ENCODE data around the gene ITK.
"Not testable (repeated sequence)": the region's sequence is repeated elsewhere in the genome, so short reads cannot be mapped to it uniquely, and the experiment has no call there.

ITK gene

DNA sequence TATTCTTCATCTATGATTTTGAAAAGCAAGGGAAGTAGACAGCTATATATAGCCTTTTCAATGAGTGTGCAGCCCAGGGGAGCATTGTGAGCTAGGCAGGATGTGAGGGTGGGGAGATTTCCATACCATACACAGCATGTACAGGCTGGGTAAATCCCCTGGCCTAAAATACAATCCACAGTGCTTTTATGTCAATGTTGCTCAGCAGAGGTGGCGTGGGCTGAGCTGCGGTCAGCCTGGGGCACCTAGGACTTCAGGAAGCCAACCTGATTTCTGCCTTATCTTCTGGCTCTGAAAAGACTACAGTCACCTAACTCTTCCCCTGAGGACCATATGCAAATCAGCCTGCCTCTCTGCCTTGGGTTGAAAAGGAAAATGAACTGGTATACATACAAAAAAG is 8.2 kb upstream of the ITK start:
- DNase-seq: no peak

DNA sequence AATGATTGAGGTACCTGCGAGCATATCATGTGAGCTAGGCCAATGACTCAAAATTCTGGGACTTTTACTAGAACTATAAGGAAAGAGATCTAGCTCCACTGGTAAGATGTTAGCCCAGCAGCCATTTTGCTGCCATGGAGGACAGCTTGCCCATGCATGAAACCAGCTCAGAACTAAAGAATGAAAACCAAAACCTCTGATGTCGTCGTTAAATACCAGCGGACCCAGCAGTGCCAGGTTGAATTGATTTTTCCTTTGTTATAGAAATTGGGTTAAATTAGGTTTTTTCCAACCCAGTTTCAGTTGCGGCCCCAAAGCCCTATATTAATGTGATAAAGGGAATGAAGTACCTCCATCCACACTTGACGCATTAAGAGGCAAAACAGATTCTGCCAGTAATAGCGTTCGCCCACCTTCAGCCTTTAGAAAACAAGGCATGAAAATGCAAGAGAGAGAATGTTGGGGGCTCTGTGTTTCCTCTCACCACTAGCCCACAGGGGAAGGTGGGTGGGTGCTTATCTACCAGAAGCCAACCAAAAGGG is 5.5 kb upstream of the ITK start:
- no peak for DNase-seq

DNA sequence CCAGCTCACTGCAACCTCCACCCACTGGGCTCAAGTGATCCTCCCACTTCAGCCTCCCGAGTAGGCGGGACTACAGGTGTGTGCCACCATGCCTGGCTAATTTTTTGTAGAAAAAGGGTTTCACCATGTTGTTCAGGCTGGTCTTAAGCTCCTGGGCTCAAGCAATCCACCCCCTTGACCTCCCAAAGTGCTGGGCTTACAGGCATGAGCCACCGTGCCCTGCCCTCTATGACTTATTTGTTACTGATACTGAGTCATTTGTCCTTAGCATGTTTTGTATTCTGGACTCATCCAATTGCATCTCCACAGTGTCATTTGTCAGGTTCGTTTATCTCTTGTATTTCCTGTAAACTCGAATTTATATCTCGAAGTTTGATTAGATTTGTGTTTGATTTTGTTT is 2.7 kb upstream of the ITK start:
- DNase-seq: no peak

DNA sequence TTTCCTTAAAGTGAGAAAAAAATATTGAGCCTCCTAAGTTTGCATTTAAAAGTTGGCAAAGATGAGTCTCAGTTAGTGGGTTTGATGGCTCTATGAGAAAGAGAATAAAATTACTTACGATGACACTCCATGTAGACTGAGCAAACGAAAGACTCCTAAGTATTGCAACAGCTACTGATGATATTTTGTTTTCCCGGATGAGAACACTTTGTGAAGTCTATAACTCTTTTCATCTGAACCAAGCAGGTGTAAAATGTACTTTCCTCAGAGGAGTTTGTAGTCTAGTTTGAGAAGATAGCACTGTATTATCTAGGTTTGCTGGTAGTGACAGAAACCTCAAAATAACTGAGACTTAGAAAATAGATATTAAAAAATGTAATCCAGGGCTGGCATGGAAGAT is 1.7 kb upstream of the ITK start:
- no peak for DNase-seq

DNA sequence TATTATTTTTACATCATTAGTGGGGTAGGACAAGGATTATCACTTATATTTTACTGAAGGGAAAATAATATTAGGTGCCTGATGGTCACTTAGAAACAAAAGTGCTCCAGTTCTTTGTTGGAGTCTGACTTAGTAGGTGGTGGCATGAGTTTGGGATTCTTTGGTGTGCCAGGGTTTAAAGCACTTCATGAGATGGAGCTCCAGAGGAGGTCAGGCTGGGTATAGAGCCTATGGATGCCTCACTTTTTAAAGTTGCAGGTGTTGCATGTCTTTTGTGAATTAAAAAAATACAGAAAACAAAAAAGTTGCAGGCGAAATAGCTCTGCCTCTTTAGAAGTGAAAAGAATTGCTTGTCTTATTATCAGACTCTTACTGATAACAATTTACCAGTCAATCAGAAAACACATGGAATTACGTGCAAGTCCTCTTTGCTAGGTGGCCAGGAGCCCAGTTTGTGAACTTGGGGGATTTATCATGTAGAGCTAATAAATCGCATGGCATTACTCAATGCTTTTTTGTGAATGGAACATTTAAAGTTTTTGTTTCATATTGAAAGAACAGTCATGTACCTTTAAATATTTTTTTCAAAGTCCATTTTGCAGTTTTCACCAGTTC is 1.6 kb downstream of the ITK start:
- no peak for DNase-seq

DNA sequence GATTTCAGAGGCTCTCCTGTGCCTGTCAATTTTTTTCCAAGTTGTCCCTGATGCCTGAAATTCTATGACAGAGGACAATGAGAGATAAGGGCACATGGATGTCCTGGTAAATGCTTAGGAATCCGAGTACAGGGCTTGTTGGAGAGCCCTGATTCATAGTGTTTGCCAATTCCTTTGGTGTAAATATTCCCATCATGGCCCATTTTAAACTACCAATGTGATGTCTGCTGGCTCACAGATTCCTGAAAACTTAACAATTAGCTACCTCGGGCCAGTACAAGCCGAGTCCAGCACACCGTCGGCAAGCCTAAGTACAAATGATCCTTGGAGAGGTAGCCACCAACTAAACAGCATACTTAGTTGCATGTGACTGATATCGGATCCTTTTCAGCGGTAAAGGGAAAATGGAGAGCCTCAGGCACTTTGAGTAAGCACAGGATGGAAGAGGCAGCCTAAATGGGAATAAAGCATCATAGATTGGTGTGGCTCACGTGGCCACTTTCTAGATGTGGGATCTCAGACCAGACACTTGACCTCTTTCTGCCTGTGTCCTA is 3.6 kb downstream of the ITK start:
- DNase-seq: no peak

DNA sequence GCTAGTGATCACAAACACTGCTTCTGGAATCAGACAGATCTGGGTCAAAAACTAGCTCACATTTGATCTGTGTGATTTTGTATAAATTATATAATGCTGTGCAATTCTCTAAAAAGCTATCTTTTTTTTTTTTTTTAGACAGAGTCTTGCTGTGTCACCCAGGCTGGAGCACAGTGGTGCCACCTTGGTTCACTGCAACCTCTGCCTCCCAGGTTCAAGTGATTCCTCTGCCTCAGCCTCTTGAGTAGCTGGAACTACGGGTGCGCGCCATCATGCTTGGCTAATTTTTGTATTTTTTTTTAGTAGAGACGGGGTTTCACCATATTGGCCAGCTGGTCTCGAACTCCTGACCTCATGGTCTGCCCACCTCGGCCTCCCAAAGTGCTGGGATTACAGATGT is 4.5 kb downstream of the ITK start:
- not testable (repeated sequence) for DNase-seq

DNA sequence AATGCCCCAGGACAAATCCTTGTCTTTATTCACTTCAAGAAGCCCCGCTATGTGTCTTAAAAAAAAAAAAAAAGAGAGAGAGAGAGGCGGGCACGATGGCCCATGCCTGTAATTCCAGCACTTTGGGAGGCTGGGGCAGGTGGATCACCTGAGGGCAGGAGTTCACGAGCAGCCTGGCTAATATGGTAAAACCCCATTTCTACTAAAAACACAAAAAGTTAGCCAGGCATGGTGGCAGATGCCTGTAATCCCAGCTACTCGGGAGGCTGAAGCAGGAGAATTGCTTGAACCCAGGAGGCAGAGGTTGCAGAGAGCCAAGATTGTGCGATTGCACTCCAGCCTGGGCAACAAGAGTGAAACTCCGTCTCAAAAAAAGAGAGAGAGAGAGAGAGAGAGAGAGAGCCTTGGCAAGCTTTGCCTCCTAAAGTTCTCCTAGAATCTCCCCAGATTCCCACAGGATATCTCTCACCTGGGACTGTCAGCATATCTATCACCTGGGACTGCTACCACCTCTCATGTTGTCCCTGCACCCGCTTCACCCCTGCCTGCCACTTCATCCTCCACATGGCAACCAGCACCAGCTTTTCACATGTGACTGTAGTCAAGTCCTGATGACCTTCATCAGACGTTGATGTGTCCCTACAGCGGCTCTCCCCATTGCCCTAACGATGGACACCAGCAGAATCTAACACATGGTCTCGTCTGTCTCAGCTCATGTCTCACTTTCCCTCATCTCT is 5.8 kb downstream of the ITK start:
- DNase-seq: no peak

DNA sequence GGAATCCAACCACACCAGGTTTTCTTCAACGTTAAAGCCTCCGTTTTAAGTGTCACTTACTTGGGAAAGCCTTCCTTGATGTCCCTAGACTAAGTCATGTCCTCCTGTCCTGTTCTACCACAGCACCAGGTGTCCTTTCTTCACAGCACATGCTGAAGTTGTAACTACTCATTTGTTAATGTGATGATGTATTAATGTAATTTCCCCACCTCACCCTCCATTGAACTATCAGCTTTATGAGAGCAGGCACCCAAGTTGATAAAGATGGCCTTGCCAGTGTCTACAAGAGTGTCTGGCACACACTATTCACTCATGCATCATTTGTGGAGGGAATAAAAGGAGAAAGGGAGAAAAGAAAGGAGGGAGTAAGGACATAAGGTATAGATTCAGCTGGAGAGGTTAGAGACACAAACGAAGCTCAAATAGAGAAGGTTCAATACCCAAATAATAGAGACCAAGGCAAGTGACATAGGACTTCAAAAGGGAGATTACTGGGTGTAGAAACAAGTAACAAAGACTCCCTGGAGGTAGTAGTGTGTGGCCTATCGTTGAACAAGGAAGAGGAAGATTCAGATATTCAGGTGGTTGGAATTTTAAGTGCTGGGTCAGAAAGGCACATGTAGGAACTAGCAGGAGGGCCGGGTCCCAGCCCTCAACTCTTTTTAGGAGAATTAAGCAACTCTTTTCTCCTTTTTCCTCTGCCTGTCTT is 6.6 kb downstream of the ITK start:
- no peak for DNase-seq

DNA sequence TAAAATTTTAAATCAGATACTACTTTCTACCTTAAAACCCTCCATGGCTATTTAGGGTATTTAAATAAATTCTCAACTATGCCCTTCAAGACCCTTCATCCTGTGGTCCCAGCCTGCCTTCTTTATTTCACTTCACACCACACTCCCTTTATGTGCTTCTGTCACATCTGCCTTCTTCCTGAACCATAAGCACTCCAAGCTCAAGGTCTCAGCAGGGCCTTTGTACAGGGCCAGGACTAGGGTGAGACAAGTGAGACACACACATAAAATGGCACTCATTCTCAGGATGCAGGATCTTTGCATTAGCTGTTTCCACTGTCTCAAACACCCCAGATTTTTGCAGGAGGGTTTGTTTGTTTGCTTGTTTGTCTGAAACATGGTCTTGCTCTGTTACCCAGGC is 7.6 kb downstream of the ITK start:
- no peak for DNase-seq

DNA sequence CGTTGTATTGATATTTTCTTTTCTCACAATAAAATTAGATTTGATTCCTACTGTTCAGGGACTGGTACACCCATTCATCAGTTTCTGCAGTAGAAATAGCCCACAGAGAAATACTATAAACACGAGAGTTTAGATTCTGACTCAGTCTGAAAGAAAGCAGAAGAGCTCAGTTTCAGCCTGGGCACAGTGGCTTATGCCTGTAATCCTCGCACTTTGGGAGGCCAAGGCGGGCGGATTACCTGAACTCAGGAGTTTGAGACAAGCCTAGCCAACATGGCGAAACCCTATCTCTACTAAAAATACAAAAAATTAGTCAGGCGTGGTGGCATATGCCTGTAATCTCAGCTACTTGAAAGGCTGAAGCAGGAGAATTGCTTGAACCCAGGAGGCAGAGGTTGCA is 8.6 kb downstream of the ITK start:
- no peak for DNase-seq

DNA sequence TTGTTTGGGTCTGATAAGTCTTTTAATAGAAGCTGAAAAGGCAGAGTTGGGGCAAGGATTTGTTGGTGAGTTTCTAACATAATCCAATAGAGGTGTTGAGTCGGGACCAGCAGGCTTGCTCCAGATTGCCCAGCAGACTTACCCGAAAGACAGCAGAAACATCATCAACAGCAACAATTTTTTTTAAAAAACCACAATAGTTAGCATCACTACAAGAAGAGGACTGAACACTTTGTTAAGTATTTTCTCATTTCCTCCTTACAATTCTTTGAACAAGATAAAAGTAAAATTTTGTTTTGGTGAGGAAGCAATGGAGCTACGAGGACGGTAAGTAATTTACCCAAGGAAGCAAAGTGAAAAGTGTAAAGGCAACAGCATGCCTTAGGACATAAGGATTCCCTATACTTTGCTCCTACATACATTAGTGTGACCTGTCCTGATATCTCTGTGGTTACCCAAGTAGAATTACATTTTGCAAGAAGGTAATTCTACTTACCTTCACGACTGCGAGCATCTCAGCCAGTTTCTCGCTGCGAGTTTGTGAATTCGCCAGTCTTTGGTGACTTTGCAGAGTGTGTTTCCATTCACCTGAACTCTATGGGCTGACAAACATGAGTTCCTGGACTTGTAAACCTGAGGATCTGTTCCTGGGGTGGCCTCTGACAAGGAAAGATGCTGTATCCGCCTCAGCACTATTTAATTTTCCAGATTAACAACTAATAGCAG is 13.2 kb downstream of the ITK start:
- no peak for DNase-seq

DNA sequence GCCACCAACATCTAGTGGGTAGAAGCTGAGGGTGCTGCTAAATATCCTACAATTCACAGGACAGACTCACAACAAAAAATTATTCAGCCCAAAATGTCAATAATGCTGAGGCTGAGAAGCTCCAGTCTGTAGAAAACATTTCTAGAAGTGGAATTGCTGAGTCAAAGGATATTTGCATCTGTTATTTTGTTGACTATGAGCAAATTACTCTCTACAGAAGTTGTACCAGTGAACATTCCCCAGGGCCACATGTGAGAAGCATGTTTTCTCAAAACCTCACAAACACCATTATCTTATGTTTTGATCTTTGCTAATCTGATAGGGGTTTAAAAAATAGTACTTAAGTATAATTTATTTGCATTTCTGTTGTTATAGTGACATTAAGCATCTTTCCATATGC is 15.4 kb downstream of the ITK start:
- DNase-seq: no peak

DNA sequence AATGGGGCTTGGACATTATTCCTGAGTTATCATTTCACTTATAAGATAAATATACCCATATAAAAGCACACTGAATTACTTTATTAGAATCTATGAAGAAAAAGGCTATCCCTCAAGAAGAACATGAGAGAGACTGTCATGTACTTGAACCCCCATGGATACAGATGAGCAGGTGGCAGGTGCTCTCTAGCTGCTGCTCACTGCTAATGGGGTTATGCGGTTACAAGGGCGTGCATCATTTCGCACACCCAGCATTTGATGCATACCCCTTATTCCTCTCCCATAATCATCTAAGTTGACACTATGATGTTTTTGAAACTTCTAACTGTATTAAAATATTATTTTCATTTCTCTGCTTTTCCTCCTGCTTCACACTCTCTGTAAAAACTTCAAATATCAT is 16.4 kb downstream of the ITK start:
- DNase-seq: no peak

DNA sequence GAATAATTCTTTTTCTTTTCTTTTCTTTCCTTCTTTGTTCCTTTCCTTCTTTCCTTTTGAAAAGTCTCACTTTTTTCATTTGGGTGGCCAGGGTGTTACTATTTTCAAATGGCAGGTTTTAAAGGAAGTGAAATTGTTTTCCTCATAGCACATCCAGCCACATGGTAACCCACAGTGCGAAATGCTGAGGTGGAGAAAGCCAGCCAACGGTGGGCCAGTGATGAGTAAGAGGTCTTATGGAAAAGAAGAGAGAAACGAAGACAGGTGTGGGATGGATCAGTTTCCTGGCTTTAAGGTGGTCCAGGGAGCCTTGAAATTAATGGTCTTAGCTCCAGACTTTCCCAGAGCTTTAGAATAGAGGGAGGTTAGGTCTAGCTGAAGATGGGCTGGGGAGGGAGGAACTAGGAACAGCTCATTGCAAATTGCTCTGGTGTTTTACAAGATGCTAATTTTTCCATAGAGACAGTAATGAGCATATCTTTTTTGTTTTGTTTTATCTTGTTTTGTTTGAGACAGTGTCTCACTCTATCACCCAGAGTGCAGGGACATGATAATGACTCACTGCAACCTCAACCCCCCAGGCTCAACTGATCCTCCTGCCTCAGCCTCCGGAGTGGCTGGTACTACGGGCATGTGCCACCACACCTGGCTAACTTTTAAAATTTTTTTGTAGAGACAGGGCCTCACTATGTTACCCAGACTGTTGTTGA is 17.8 kb downstream of the ITK start:
- no peak for DNase-seq

DNA sequence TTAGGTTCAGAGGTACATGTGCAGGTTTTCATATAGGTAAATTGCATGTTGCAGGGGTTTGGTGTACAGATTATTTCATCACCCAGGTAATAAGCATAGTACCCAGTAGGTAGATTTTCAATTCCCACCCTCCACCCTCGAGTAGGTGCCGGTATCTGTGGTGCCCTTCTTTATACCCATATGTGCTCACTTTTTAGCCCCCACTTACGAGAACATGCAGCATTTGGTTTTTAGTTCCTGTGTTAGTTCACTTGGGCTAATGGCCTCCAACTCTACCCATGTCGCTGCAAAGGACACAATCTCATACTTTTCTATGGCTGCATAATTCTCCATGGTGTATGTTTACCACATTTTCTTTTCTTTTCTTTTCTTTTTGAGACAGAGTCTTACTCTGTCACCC is 21.2 kb downstream of the ITK start:
- no peak for DNase-seq

DNA sequence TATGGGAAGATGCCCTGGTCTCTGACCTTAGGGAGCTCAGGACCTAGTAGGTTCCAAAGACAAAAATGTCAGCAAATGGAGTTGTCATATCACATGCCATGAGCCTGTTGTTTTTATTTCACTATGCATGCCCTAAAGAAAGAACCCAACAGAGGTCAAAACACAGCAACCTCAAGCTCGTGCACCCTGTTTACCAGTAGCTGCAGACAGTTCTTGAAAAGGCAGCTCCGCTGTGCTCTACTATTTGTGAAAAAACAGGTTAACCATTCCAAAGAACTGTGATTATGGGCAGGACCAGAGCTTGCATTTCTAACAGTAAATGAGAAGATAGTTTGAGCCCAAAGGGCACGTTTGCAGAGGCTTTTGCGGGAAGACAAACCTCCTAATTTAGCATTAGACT is 22.8 kb downstream of the ITK start:
- DNase-seq: no peak

DNA sequence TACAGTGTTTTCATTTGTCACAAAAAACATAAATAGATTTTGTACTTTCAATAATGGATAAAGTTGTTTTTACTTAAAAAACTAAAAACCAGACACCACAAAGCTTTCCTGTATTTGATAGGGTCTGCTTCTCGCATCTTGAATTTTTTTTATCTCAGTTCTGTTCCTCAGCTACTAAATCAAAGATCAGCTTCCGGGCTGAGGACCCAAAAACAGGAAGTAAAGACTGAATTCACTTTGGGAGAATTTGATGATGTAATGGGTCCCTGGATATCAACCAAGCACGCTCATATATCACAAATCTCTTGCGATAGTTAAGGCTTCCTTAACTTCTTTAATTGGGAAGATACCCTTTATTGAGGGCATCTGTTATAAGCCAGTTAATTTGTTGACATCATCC is 24.1 kb downstream of the ITK start:
- DNase-seq: no peak

DNA sequence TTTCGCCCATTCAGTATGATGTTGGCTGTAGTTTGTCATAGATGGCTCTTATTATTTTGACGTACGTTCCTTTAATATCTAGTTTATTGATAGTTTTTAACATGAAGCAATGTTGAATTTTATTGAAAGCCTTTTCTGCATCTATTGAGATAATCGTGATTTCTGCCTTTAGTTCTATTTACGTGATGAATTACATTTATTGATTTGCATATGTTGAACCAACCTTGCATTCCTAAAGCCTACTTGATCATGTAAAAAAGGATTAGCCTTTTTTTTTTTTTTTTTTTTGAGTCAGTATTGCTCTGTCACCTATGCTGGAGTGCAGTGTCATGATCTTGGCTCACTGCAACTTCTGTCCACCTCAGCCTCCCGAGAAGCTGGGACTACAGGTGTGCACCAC is 25.1 kb downstream of the ITK start:
- DNase-seq: no peak

DNA sequence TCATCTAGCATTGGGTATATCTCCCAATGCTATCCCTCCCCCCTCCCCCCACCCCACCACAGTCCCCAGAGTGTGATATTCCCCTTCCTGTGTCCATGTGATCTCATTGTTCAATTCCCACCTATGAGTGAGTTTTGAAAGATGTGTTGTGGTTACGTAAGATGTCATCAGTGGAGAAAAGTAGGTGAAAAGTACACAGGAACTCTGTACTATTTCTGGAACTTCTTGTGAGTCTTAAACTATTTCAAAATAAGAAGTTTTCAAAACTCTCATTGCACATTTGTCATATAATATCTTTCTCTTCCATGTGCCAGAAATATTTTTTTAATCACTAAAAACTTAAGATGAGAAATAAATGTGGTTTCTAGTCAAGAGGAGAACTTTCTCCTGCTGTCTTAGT is 30.0 kb downstream of the ITK start:
- not testable (repeated sequence) for DNase-seq

DNA sequence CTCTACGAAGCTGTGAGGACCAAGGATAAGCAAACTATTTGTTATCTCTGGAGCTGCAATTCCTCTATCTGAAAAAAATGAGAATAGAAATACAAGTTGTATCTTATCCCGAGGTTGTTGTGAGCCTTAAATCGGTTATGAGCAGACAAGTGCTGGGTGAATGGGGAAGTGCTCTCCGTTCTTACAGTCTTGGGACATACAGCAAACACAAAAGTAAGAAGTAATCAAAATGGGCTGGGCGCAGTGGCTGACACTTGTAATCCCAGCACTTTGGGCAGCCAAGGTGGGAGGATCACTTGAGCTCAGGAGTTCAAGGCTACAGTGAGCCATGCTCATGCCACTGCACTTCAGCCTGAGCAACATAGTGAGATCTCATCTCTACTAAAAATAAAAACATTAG is 31.7 kb downstream of the ITK start:
- no peak for DNase-seq

DNA sequence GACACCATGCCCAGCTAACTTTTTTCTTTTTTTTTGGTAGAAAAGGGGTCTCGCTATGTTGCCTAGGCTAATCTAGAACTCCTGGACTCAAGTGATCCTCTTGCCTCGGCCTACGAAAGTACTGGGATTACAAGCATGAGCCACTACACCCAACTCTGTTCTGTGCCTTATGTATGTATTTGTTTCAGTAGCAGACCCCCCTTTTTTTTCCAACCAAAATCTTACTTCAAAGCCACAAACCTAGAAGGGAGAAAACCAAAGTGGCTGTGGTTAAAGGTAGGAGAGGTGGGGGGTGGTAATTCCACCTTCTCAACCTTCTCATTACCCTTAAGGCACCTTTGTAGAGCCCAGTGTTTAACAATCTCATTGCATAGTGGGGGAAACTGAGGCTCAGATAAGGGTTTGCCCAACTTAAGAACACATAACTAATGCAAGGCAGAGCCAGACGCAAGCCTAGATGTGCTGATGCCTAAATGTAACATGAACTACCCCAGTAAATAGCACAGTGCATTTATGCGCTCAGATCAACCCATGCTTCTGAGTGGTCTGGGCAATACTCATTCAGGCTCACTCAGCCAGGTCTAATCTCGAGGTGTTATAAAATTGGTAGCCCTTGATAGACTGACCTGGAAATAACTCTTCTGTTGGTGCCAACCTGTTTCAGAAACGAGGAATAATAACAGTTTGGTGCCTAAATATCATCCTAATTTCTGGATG is 33.0 kb downstream of the ITK start:
- no peak for DNase-seq

Data from KG1 (cell line).